AG09309 (cell line): Measurements from ENCODE around the gene CEMIP.

ENCODE experiments used
- DNase-seq: peaks from one replicate; pipeline ENCODE4 v3.0.0-alpha.2; 2010; ENCODE audit warnings: low read depth
- H3K4me3 ChIP-seq: 2 replicates; pipeline ENCODE4 v1.5.1; 2011; ENCODE audit warnings: mild to moderate bottlenecking, low read depth, low read length, moderate library complexity; ENCODE audit not compliant: control insufficient read depth
- CTCF ChIP-seq: IDR thresholded peaks from 2 replicates; pipeline ENCODE4 v1.5.1; 2011; ENCODE audit warnings: mild to moderate bottlenecking, low read depth, low read length, inconsistent platforms; ENCODE audit not compliant: insufficient read depth, control insufficient read depth; ENCODE audit errors: missing control alignments

CEMIP gene

DNA sequence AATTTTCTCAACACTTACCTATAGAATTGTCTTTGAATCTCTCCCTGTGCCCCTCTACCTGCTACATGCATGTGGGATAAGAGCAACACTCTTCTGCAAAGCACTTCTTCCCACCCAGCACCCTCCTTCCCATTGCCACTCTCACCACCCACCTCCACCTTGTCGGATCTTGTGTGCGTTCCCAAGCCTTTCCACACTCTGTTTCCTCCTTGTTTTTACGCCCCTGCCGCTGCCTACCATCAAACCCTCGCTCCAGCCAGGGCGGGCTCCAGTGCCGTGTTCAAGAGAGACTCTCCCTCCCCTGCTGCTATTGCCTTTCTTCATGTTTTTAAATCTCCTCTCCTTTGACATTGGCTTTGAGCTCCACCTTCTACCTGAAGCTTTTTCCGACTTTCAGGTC is 43.8 kb upstream of the CEMIP start:
- DNase-seq = no peak
- TF ChIP-seq CTCF = no peak
- H3K4me3 ChIP-seq = no peak overlapping the region

DNA sequence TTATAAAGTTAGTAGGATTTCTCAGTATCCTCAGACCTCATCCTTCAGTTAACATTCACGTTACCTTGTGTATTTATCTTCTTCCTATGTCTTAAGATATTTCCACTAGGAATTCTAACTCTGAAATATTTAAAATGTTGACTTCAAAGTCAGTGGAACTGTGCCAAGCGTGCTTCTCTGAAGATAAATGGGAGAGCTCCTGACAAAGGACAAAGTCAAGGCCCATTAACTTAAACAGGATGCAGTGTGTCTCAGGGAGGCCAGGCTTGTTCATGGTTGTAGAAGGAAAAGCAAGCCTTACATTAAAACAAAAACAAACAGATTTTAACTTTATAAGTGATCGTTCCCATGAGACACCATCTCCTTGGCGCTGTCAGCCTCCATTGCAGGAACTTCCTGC is 42.6 kb upstream of the CEMIP start:
- no peak for TF ChIP-seq CTCF
- no peak overlapping the region for H3K4me3 ChIP-seq
- no peak for DNase-seq

- no peak for DNase-seq
- no peak overlapping the region for H3K4me3 ChIP-seq
- TF ChIP-seq CTCF = no peak
Measured at GRCh38 chr15:80739919-80740318, 39.3 kb upstream of the CEMIP start.

DNA sequence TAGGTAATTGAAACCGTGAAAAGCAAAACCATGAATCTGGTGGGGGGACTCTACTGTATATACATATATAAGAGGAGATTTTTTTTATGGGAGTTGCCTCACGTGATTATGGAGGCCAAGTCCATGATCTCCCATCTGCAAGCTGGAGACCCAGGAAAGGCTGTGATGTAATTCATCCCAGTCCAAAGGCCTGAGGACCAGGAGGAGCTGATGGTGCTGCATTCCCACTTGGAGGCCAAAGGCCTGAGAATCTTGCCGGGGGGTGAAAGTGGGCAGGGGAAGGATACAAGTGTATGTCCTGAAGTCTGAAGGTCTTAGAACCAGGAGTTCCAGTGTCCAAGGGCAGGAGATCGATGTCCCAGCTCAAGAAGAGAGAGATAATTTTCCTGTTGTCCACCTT is 37.1 kb upstream of the CEMIP start:
- no peak for DNase-seq
- H3K4me3 ChIP-seq = no peak overlapping the region
- no peak for TF ChIP-seq CTCF

- DNase-seq = no peak
- no peak overlapping the region for H3K4me3 ChIP-seq
- TF ChIP-seq CTCF = no peak
Measured at GRCh38 chr15:80743189-80743833, 35.9 kb upstream of the CEMIP start.

DNA sequence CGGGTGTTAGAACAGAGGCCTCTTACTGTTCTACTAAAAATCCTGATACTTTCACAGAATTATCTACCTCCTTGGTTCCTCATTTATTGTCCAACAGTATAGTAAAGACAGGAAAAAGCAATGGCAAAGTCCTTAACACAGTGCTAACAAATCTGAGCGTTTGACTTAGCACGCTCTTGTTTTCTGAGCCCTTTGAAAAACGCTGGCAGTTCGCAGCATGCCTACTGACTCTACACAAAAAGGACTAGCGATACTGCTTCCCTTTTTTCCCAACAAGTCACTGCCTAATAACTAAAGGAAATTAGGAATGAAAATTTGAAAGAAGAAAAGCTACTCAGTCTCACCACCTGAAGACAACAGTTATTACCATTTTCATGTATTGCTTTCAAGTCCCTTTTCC is 34.8 kb upstream of the CEMIP start:
- no peak for TF ChIP-seq CTCF
- H3K4me3 ChIP-seq = no peak overlapping the region
- DNase-seq = no peak

GRCh38 chr15:80744826-80745225 is 34.3 kb upstream of the CEMIP start:
- TF ChIP-seq CTCF = no peak
- no peak overlapping the region for H3K4me3 ChIP-seq
- peak; percentile 62 for DNase-seq
